Mesothelial cell of epicardium (in vitro differentiated cells): ENCODE measurements around the gene OPCML. TPM values are rescaled to one million over a fixed set of nuclear protein-coding genes. Genes with fewer than 3 reads are reported as not detected.

ENCODE experiments used
- DNase-seq, 2 experiments: peaks; one replicate each; pipeline ENCODE4 v3.0.0; 2021; ENCODE audit warnings: low spot score in 2 of 2; ENCODE audit not compliant: unreplicated experiment in 2 of 2
- H3K27ac Mint-ChIP-seq: 2 replicates; pipeline ENCODE4 v1.8.0; 2021; ENCODE audit warnings: mixed read lengths
- H3K27me3 Mint-ChIP-seq: 2 replicates; pipeline ENCODE4 v1.8.0; 2021; ENCODE audit warnings: low read depth, mixed read lengths
- H3K36me3 Mint-ChIP-seq: 2 replicates; pipeline ENCODE4 v1.8.0; 2021; ENCODE audit warnings: mixed read lengths
- H3K4me1 Mint-ChIP-seq: 2 replicates; pipeline ENCODE4 v1.8.0; 2021; ENCODE audit warnings: mixed read lengths
- H3K4me3 Mint-ChIP-seq: 2 replicates; pipeline ENCODE4 v1.8.0; 2021; ENCODE audit warnings: mild to moderate bottlenecking, moderate library complexity, mixed read lengths
- H3K9me3 Mint-ChIP-seq: 2 replicates; pipeline ENCODE4 v1.8.0; 2021; ENCODE audit warnings: mixed read lengths
- total RNA-seq: library from RNA; stranded (reverse); gene quantifications from 3 replicates; pipeline ENCODE4 v1.2.1, GENCODE V29; 2021
- TF ChIP-seq, protein P1 (sequence below): fragments of 200-600 bp; sonication (generic); IDR thresholded peaks from one replicate; pipeline ENCODE4 v1.5.0; 2021; ENCODE audit warnings: antibody characterized with exemption; ENCODE audit not compliant: unreplicated experiment

OPCML gene
- total RNA-seq, 1 donor from 2014 or later = 3.0 TPM

- peaks cover 9% of the 10 kb centered on the region for H3K4me1 Mint-ChIP-seq
- no peak for DNase-seq
- H3K9me3 Mint-ChIP-seq = no peaks in the 10 kb centered on the region
- H3K36me3 Mint-ChIP-seq = no peaks in the 10 kb centered on the region
- H3K27me3 Mint-ChIP-seq = peaks cover 96% of the 10 kb centered on the region
- H3K4me3 Mint-ChIP-seq = no peak overlapping the region
- no peak overlapping the region for H3K27ac Mint-ChIP-seq
- TF ChIP-seq, protein P1, sequence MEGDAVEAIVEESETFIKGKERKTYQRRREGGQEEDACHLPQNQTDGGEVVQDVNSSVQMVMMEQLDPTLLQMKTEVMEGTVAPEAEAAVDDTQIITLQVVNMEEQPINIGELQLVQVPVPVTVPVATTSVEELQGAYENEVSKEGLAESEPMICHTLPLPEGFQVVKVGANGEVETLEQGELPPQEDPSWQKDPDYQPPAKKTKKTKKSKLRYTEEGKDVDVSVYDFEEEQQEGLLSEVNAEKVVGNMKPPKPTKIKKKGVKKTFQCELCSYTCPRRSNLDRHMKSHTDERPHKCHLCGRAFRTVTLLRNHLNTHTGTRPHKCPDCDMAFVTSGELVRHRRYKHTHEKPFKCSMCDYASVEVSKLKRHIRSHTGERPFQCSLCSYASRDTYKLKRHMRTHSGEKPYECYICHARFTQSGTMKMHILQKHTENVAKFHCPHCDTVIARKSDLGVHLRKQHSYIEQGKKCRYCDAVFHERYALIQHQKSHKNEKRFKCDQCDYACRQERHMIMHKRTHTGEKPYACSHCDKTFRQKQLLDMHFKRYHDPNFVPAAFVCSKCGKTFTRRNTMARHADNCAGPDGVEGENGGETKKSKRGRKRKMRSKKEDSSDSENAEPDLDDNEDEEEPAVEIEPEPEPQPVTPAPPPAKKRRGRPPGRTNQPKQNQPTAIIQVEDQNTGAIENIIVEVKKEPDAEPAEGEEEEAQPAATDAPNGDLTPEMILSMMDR = no peak
These were observed 2.3 kb downstream of the OPCML start for GRCh38 chr11:133529807-133530500.

GRCh38 chr11:133526790-133527189 lies 5.5 kb downstream of the OPCML start:
- no peak for DNase-seq
- peaks cover 66% of the 10 kb centered on the region for H3K27me3 Mint-ChIP-seq
- H3K27ac Mint-ChIP-seq = no peak overlapping the region
- H3K4me1 Mint-ChIP-seq = peaks cover 4% of the 10 kb centered on the region
- TF ChIP-seq, protein P1 = no peak
- H3K4me3 Mint-ChIP-seq = no peak overlapping the region
- no peaks in the 10 kb centered on the region for H3K36me3 Mint-ChIP-seq
- no peaks in the 10 kb centered on the region for H3K9me3 Mint-ChIP-seq

DNA sequence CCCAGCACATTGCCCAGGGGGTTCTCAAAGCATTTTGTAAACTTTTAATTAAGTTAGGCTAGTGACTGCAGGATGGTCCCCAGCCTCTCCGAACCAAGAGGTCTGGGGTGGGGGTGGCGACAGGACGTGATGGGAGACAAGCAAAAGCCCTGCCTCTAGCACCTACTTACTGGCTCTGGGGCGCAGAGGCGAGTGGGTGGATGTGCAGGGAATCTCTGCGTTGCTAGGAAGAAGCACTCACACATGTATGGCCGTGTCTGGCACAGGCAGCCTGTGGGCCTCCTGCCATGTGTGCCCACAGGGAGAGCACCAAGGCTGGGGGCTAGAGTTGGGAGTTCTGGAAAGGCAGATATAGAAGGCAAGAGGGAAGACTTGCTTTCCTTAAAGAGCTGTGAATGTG lies 6.3 kb downstream of the OPCML start:
- Mint-ChIP-seq H3K36me3 (no peaks in the 10 kb centered on the region), H3K27me3 (peaks cover 58% of the 10 kb centered on the region), H3K27ac (no peak overlapping the region), H3K4me1 (no peaks in the 10 kb centered on the region), H3K9me3 (no peaks in the 10 kb centered on the region), H3K4me3 (no peak overlapping the region)
- TF ChIP-seq, protein P1 = no peak
- DNase-seq = no peak

DNA sequence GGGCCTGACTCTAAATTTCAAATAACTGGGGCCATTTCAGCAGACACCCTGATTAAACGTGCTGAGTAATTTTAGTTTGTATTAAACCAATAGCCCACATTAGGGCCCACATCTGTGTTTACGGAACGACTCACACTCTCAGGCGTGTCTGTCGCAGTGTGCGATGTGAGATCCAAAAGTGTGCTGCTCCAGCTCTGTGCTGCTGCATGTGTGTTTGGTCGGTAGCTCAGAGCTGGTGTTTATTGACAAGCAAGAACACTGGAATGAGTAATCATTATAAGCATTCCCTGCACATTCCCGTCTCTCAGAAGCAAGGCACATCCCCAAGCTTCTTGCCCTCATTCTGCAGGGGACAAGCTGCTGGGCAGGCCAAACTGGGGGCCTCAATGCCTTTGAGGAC lies 7.8 kb downstream of the OPCML start:
- DNase-seq = no peak
- Mint-ChIP-seq H3K27me3 (peaks cover 46% of the 10 kb centered on the region), H3K9me3 (no peaks in the 10 kb centered on the region), H3K4me3 (no peak overlapping the region), H3K36me3 (no peaks in the 10 kb centered on the region), H3K27ac (no peak overlapping the region), H3K4me1 (no peaks in the 10 kb centered on the region)
- TF ChIP-seq, protein P1 = no peak

GRCh38 chr11:133522344-133522743 lies 10.0 kb downstream of the OPCML start:
- no peaks in the 10 kb centered on the region for H3K36me3 Mint-ChIP-seq
- H3K4me1 Mint-ChIP-seq = no peaks in the 10 kb centered on the region
- no peak overlapping the region for H3K27ac Mint-ChIP-seq
- no peaks in the 10 kb centered on the region for H3K9me3 Mint-ChIP-seq
- TF ChIP-seq, protein P1 = no peak
- H3K27me3 Mint-ChIP-seq = peaks cover 38% of the 10 kb centered on the region
- DNase-seq = no peak
- no peak overlapping the region for H3K4me3 Mint-ChIP-seq
